ENCODE results near the gene ZBTB11.
A peak's percentile ranks its signal among the peaks of the same experiment; 100 is the strongest.
"Not testable (repeated sequence)": the region's sequence is repeated elsewhere in the genome, so short reads cannot be mapped to it uniquely, and the experiment has no call there.

The ZBTB11 gene

GRCh38 chr3:101693540-101693939 lies 16.6 kb upstream of the ZBTB11 start:
- H3K4me3 ChIP-seq (ENCODE audit: low read depth, low read length, poor library complexity, severe bottlenecking); H3F3A ChIP-seq (ENCODE audit: insufficient read depth, low read length); H3K27me3 ChIP-seq (ENCODE audit: insufficient read depth, low read length); H3K79me2 ChIP-seq (ENCODE audit: insufficient read depth, low read length); H3K9me3 ChIP-seq (ENCODE audit: low read length); H3K9me2 ChIP-seq (ENCODE audit: low read depth, low read length); H3K36me3 ChIP-seq (ENCODE audit: insufficient read depth, low read length); H3K27ac ChIP-seq (ENCODE audit: low read depth, low read length, poor library complexity, severe bottlenecking); H2AFZ ChIP-seq (ENCODE audit: low read length); H3K4me2 ChIP-seq (ENCODE audit: low read length); H3K4me1 ChIP-seq (ENCODE audit: insufficient read depth, low read length, severe bottlenecking); H4K20me1 ChIP-seq (ENCODE audit: insufficient read depth, low read length); H3K9ac ChIP-seq (ENCODE audit: low read length): not testable (repeated sequence)
- TF ChIP-seq CTCF (IDR thresholded peaks at IDR 0.05; ENCODE audit: low read length): peak; percentile 44

DNA sequence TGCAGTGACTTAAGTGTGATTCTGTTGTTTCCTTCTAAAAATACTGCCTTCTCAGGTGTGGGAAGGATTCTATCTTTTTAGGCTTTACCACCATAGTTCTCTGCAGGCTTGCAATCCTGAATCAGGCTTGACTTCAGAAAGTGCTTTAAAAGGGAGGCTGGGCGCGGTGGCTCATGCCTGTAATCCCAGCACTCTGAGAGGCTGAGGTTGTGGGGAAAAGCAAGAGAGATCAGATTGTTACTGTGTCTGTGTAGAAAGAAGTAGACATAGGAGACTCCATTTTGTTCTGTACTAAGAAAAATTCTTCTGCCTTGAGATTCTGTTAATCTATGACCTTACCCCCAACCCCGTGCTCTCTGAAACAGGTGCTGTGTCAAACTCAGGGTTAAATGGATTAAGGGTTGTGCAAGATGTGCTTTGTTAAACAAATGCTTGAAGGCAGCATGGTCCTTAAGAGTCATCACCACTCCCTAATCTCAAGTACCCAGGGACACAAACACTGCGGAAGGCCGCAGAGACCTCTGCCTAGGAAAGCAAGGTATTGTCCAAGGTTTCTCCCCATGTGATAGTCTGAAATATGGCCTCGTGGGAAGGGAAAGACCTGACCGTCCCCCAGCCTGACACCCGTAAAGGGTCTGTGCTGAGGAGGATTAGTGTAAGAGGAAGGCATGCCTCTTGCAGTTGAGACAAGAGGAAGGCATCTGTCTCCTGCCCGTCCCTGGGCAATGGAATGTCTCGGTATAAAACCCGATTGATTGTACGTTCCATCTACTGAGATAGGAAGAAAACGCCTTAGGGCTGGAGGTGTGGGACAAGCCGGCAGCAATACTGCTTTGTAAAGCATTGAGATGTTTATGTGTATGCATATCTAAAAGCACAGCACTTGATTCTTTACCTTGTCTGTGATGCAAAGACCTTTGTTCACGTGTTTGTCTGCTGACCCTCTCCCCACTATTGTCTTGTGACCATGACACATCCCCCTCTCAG lies 15.0 kb upstream of the ZBTB11 start:
- not testable (repeated sequence) for H3K4me3 ChIP-seq (ENCODE audit: low read depth, low read length, poor library complexity, severe bottlenecking); H3K9ac ChIP-seq (ENCODE audit: low read length); H3K27ac ChIP-seq (ENCODE audit: low read depth, low read length, poor library complexity, severe bottlenecking)

DNA sequence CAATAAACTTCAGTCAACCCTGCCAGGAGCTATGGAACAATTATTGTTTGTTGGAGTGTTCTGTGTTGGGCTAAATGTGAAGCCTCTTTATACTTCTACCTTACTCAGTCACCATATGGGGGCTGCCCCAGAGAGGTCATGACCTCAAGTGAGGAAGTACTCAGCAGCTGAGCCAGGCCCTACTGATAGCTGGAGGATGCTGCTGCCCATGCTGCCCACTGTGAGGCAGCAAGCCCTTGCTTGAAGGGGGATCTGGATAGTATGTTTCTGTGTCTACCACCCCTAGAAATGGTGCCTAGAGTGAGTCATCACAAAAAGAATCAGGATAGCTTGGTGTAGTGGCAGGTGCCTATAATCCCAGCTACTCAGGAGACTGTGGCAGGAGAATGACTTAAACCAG lies 14.0 kb upstream of the ZBTB11 start:
- H3K27me3 ChIP-seq (ENCODE audit: insufficient read depth, low read length): no peaks in the 10 kb centered on the region
- peaks cover 3% of the 10 kb centered on the region for H3K36me3 ChIP-seq (ENCODE audit: insufficient read depth, low read length)
- H2AFZ ChIP-seq (ENCODE audit: low read length): no peak overlapping the region
- H3K4me1 ChIP-seq (ENCODE audit: insufficient read depth, low read length, severe bottlenecking): peaks cover 12% of the 10 kb centered on the region
- no peak overlapping the region for H3K4me3 ChIP-seq (ENCODE audit: low read depth, low read length, poor library complexity, severe bottlenecking)
- H4K20me1 ChIP-seq (ENCODE audit: insufficient read depth, low read length): no peaks in the 10 kb centered on the region
- H3K9me3 ChIP-seq (ENCODE audit: low read length): no peaks in the 10 kb centered on the region
- H3K79me2 ChIP-seq (ENCODE audit: insufficient read depth, low read length): peaks cover 5% of the 10 kb centered on the region
- TF ChIP-seq EZH2 (IDR thresholded peaks at IDR 0.05; ENCODE audit: borderline replicate concordance, low read length) (no peak), CTCF (IDR thresholded peaks at IDR 0.05; ENCODE audit: low read length) (no peak)
- no peak overlapping the region for H3K27ac ChIP-seq (ENCODE audit: low read depth, low read length, poor library complexity, severe bottlenecking)
- no peak overlapping the region for H3K4me2 ChIP-seq (ENCODE audit: low read length)
- H3F3A ChIP-seq (ENCODE audit: insufficient read depth, low read length): no peaks in the 10 kb centered on the region; the same call in 1 of the 2 replicates
- H3K9me2 ChIP-seq (ENCODE audit: low read depth, low read length): no peaks in the 10 kb centered on the region
- H3K9ac ChIP-seq (ENCODE audit: low read length): no peak overlapping the region

More for the DNA sequence above, 15.0 kb upstream of the ZBTB11 start:
- H3K79me2 ChIP-seq (ENCODE audit: insufficient read depth, low read length); H3K27me3 ChIP-seq (ENCODE audit: insufficient read depth, low read length); H2AFZ ChIP-seq (ENCODE audit: low read length); H3K36me3 ChIP-seq (ENCODE audit: insufficient read depth, low read length); H3K4me2 ChIP-seq (ENCODE audit: low read length); H3F3A ChIP-seq (ENCODE audit: insufficient read depth, low read length); H3K9me3 ChIP-seq (ENCODE audit: low read length); H4K20me1 ChIP-seq (ENCODE audit: insufficient read depth, low read length); H3K9me2 ChIP-seq (ENCODE audit: low read depth, low read length): not testable (repeated sequence)
- peaks cover 11% of the 10 kb centered on the region for H3K4me1 ChIP-seq (ENCODE audit: insufficient read depth, low read length, severe bottlenecking)

DNA sequence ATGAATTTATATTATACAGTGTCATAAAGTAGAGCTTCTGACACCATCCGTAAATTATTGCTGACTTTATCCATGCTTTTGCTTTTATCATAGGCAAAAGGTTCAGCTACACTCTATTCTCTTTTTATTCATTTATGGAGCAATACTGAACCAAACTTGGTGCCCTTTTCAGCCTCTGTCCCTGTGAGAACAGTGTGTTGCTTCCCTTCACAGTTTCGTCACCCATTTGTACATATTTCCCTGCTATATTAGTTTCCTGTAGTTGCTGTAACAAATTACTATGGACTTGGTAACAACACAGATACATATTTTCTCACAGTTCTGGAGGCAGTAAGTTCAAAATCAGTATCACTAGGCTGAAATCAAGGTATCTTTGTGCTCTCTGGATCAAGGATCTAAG lies 12.4 kb upstream of the ZBTB11 start:
- no peaks in the 10 kb centered on the region for H3K9me3 ChIP-seq (ENCODE audit: low read length)
- peaks cover 25% of the 10 kb centered on the region for H3K4me1 ChIP-seq (ENCODE audit: insufficient read depth, low read length, severe bottlenecking)
- no peaks in the 10 kb centered on the region for H3K27me3 ChIP-seq (ENCODE audit: insufficient read depth, low read length)
- TF ChIP-seq EZH2 (IDR thresholded peaks at IDR 0.05; ENCODE audit: borderline replicate concordance, low read length): no peak
- no peak for TF ChIP-seq CTCF (IDR thresholded peaks at IDR 0.05; ENCODE audit: low read length)
- no peak overlapping the region for H3K4me2 ChIP-seq (ENCODE audit: low read length)
- no peak overlapping the region for H2AFZ ChIP-seq (ENCODE audit: low read length)
- H3K36me3 ChIP-seq (ENCODE audit: insufficient read depth, low read length): peaks cover 20% of the 10 kb centered on the region
- no peaks in the 10 kb centered on the region for H4K20me1 ChIP-seq (ENCODE audit: insufficient read depth, low read length)
- H3K9ac ChIP-seq (ENCODE audit: low read length): no peak overlapping the region
- no peaks in the 10 kb centered on the region; the same call in 1 of the 2 replicates for H3F3A ChIP-seq (ENCODE audit: insufficient read depth, low read length)
- H3K79me2 ChIP-seq (ENCODE audit: insufficient read depth, low read length): peaks cover 21% of the 10 kb centered on the region
- no peak overlapping the region for H3K4me3 ChIP-seq (ENCODE audit: low read depth, low read length, poor library complexity, severe bottlenecking)
- no peaks in the 10 kb centered on the region for H3K9me2 ChIP-seq (ENCODE audit: low read depth, low read length)
- no peak overlapping the region for H3K27ac ChIP-seq (ENCODE audit: low read depth, low read length, poor library complexity, severe bottlenecking)

Measured in OCI-LY1 (cell line).